ENCODE results near the gene KMT2C.
"Not testable (repeated sequence)": the region's sequence is repeated elsewhere in the genome, so short reads cannot be mapped to it uniquely, and the experiment has no call there.

Gene KMT2C

GRCh38 chr7:152365982-152366603, 69.7 kb downstream of the KMT2C start:
- Histone ChIP-seq H3K4me3 (ENCODE audit: insufficient read depth, low read depth, low read length, poor library complexity, severe bottlenecking) (no peak overlapping the region), H3K4me1 (ENCODE audit: control insufficient read depth, insufficient read depth, low read length, poor library complexity, severe bottlenecking) (no peaks in the 10 kb centered on the region), H3K27ac (ENCODE audit: insufficient read depth, low read length, poor library complexity, severe bottlenecking) (no peak overlapping the region), H3K27me3 (replicated peaks; ENCODE audit: control insufficient read depth, insufficient read depth, low read length, poor library complexity, severe bottlenecking) (no peaks in the 10 kb centered on the region), H3K36me3 (ENCODE audit: control insufficient read depth, insufficient read depth, low read length) (no peaks in the 10 kb centered on the region), H3K9me3 (ENCODE audit: control insufficient read depth, low read length) (no peaks in the 10 kb centered on the region)
- DNase-seq, result no peak

- Histone ChIP-seq H3K9me3 (ENCODE audit: control insufficient read depth, low read length) (no peaks in the 10 kb centered on the region), H3K27ac (ENCODE audit: insufficient read depth, low read length, poor library complexity, severe bottlenecking) (no peak overlapping the region), H3K27me3 (replicated peaks; ENCODE audit: control insufficient read depth, insufficient read depth, low read length, poor library complexity, severe bottlenecking) (no peaks in the 10 kb centered on the region), H3K36me3 (ENCODE audit: control insufficient read depth, insufficient read depth, low read length) (no peaks in the 10 kb centered on the region), H3K4me3 (ENCODE audit: insufficient read depth, low read depth, low read length, poor library complexity, severe bottlenecking) (no peak overlapping the region), H3K4me1 (ENCODE audit: control insufficient read depth, insufficient read depth, low read length, poor library complexity, severe bottlenecking) (no peaks in the 10 kb centered on the region)
- DNase-seq, result no peak
Observed at GRCh38 chr7:152363798-152364197, 72.0 kb downstream of the KMT2C start.

GRCh38 chr7:152362128-152362926, 73.5 kb downstream of the KMT2C start:
- no peak for DNase-seq
- H3K4me3 ChIP-seq (ENCODE audit: insufficient read depth, low read depth, low read length, poor library complexity, severe bottlenecking), result no peak overlapping the region
- no peaks in the 10 kb centered on the region for H3K27me3 ChIP-seq (replicated peaks; ENCODE audit: control insufficient read depth, insufficient read depth, low read length, poor library complexity, severe bottlenecking)
- no peak overlapping the region for H3K27ac ChIP-seq (ENCODE audit: insufficient read depth, low read length, poor library complexity, severe bottlenecking)
- H3K36me3 ChIP-seq (ENCODE audit: control insufficient read depth, insufficient read depth, low read length), result no peaks in the 10 kb centered on the region
- no peaks in the 10 kb centered on the region for H3K4me1 ChIP-seq (ENCODE audit: control insufficient read depth, insufficient read depth, low read length, poor library complexity, severe bottlenecking)
- H3K9me3 ChIP-seq (ENCODE audit: control insufficient read depth, low read length), result no peaks in the 10 kb centered on the region

- Histone ChIP-seq H3K27ac (ENCODE audit: insufficient read depth, low read length, poor library complexity, severe bottlenecking) (no peak overlapping the region), H3K4me3 (ENCODE audit: insufficient read depth, low read depth, low read length, poor library complexity, severe bottlenecking) (no peak overlapping the region), H3K9me3 (ENCODE audit: control insufficient read depth, low read length) (no peaks in the 10 kb centered on the region), H3K4me1 (ENCODE audit: control insufficient read depth, insufficient read depth, low read length, poor library complexity, severe bottlenecking) (no peaks in the 10 kb centered on the region), H3K36me3 (ENCODE audit: control insufficient read depth, insufficient read depth, low read length) (peaks cover 10% of the 10 kb centered on the region), H3K27me3 (replicated peaks; ENCODE audit: control insufficient read depth, insufficient read depth, low read length, poor library complexity, severe bottlenecking) (no peaks in the 10 kb centered on the region)
- DNase-seq, result no peak
Observed at GRCh38 chr7:152355474-152356057, 80.2 kb downstream of the KMT2C start.

- no peak overlapping the region for H3K4me3 ChIP-seq (ENCODE audit: insufficient read depth, low read depth, low read length, poor library complexity, severe bottlenecking)
- H3K36me3 ChIP-seq (ENCODE audit: control insufficient read depth, insufficient read depth, low read length), result peaks cover 15% of the 10 kb centered on the region
- no peaks in the 10 kb centered on the region for H3K4me1 ChIP-seq (ENCODE audit: control insufficient read depth, insufficient read depth, low read length, poor library complexity, severe bottlenecking)
- no peak for DNase-seq
- no peak overlapping the region for H3K27ac ChIP-seq (ENCODE audit: insufficient read depth, low read length, poor library complexity, severe bottlenecking)
- no peaks in the 10 kb centered on the region for H3K9me3 ChIP-seq (ENCODE audit: control insufficient read depth, low read length)
- no peaks in the 10 kb centered on the region for H3K27me3 ChIP-seq (replicated peaks; ENCODE audit: control insufficient read depth, insufficient read depth, low read length, poor library complexity, severe bottlenecking)
Observed at GRCh38 chr7:152354061-152354460, 81.7 kb downstream of the KMT2C start.

- not testable (repeated sequence) for DNase-seq; H3K27me3 ChIP-seq (replicated peaks; ENCODE audit: control insufficient read depth, insufficient read depth, low read length, poor library complexity, severe bottlenecking); H3K4me3 ChIP-seq (ENCODE audit: insufficient read depth, low read depth, low read length, poor library complexity, severe bottlenecking); H3K27ac ChIP-seq (ENCODE audit: insufficient read depth, low read length, poor library complexity, severe bottlenecking); H3K4me1 ChIP-seq (ENCODE audit: control insufficient read depth, insufficient read depth, low read length, poor library complexity, severe bottlenecking); H3K9me3 ChIP-seq (ENCODE audit: control insufficient read depth, low read length)
- peaks cover 16% of the 10 kb centered on the region for H3K36me3 ChIP-seq (ENCODE audit: control insufficient read depth, insufficient read depth, low read length)
Observed at GRCh38 chr7:152353281-152353680, 82.5 kb downstream of the KMT2C start.

GRCh38 chr7:152351747-152352146, 84.1 kb downstream of the KMT2C start:
- not testable (repeated sequence) for DNase-seq

GRCh38 chr7:152351168-152351567, 84.6 kb downstream of the KMT2C start:
- H3K4me1 ChIP-seq (ENCODE audit: control insufficient read depth, insufficient read depth, low read length, poor library complexity, severe bottlenecking), result no peaks in the 10 kb centered on the region
- no peak for DNase-seq
- H3K9me3 ChIP-seq (ENCODE audit: control insufficient read depth, low read length), result no peaks in the 10 kb centered on the region
- H3K27ac ChIP-seq (ENCODE audit: insufficient read depth, low read length, poor library complexity, severe bottlenecking), result no peak overlapping the region
- H3K4me3 ChIP-seq (ENCODE audit: insufficient read depth, low read depth, low read length, poor library complexity, severe bottlenecking), result no peak overlapping the region
- no peaks in the 10 kb centered on the region for H3K27me3 ChIP-seq (replicated peaks; ENCODE audit: control insufficient read depth, insufficient read depth, low read length, poor library complexity, severe bottlenecking)
- peaks cover 28% of the 10 kb centered on the region for H3K36me3 ChIP-seq (ENCODE audit: control insufficient read depth, insufficient read depth, low read length)

More at GRCh38 chr7:152351747-152352146, 84.1 kb downstream of the KMT2C start:
- H3K4me3 ChIP-seq (ENCODE audit: insufficient read depth, low read depth, low read length, poor library complexity, severe bottlenecking); H3K9me3 ChIP-seq (ENCODE audit: control insufficient read depth, low read length); H3K27me3 ChIP-seq (replicated peaks; ENCODE audit: control insufficient read depth, insufficient read depth, low read length, poor library complexity, severe bottlenecking); H3K4me1 ChIP-seq (ENCODE audit: control insufficient read depth, insufficient read depth, low read length, poor library complexity, severe bottlenecking); H3K27ac ChIP-seq (ENCODE audit: insufficient read depth, low read length, poor library complexity, severe bottlenecking): not testable (repeated sequence)
- peaks cover 28% of the 10 kb centered on the region for H3K36me3 ChIP-seq (ENCODE audit: control insufficient read depth, insufficient read depth, low read length)

- DNase-seq, result no peak
- H3K27me3 ChIP-seq (replicated peaks; ENCODE audit: control insufficient read depth, insufficient read depth, low read length, poor library complexity, severe bottlenecking), result no peaks in the 10 kb centered on the region
- H3K4me3 ChIP-seq (ENCODE audit: insufficient read depth, low read depth, low read length, poor library complexity, severe bottlenecking), result no peak overlapping the region
- no peak overlapping the region for H3K27ac ChIP-seq (ENCODE audit: insufficient read depth, low read length, poor library complexity, severe bottlenecking)
- no peaks in the 10 kb centered on the region for H3K9me3 ChIP-seq (ENCODE audit: control insufficient read depth, low read length)
- no peaks in the 10 kb centered on the region for H3K4me1 ChIP-seq (ENCODE audit: control insufficient read depth, insufficient read depth, low read length, poor library complexity, severe bottlenecking)
- peaks cover 26% of the 10 kb centered on the region for H3K36me3 ChIP-seq (ENCODE audit: control insufficient read depth, insufficient read depth, low read length)
Observed at GRCh38 chr7:152347888-152348287, 87.9 kb downstream of the KMT2C start.

- H3K4me3 ChIP-seq (ENCODE audit: insufficient read depth, low read depth, low read length, poor library complexity, severe bottlenecking), result no peak overlapping the region
- no peaks in the 10 kb centered on the region for H3K27me3 ChIP-seq (replicated peaks; ENCODE audit: control insufficient read depth, insufficient read depth, low read length, poor library complexity, severe bottlenecking)
- no peaks in the 10 kb centered on the region for H3K4me1 ChIP-seq (ENCODE audit: control insufficient read depth, insufficient read depth, low read length, poor library complexity, severe bottlenecking)
- H3K27ac ChIP-seq (ENCODE audit: insufficient read depth, low read length, poor library complexity, severe bottlenecking), result no peak overlapping the region
- no peaks in the 10 kb centered on the region for H3K9me3 ChIP-seq (ENCODE audit: control insufficient read depth, low read length)
- peaks cover 17% of the 10 kb centered on the region for H3K36me3 ChIP-seq (ENCODE audit: control insufficient read depth, insufficient read depth, low read length)
- DNase-seq, result no peak
Observed at GRCh38 chr7:152344253-152344652, 91.5 kb downstream of the KMT2C start.

Measured in effector memory CD4-positive, alpha-beta T cell (primary cell).